Retinal pigment epithelial cell (primary cell): ENCODE measurements around the gene NBPF26.
"Not testable (repeated sequence)": the region's sequence is repeated elsewhere in the genome, so short reads cannot be mapped to it uniquely, and the experiment has no call there.

Source experiments
- DNase-seq: peaks from one replicate; pipeline ENCODE4 v3.0.0-alpha.2; 2010; ENCODE audit warnings: low read depth
- H3K4me3 ChIP-seq: 2 replicates; pipeline ENCODE4 v1.5.1; 2011; ENCODE audit warnings: mild to moderate bottlenecking, low read length, control low read depth, moderate library complexity
- CTCF ChIP-seq: conservative IDR thresholded peaks from 2 replicates; pipeline ENCODE4 v1.5.1; 2011; ENCODE audit warnings: low read depth, low read length, control low read depth, inconsistent platforms

NBPF26 gene

GRCh38 chr1:120723715-120724402 lies at the start of gene NBPF26:
Gene NBPF26, plus strand, starts transcription at chr1:120723945.
- peak; percentile 66 for DNase-seq
- peak within 1 kb of the TSS; percentile 58 for H3K4me3 ChIP-seq

- DNase-seq, H3K4me3 ChIP-seq: not testable (repeated sequence)
These were observed 43.5 kb upstream of the NBPF26 start for GRCh38 chr1:120680106-120680819.

GRCh38 chr1:120680938-120681337 lies 42.8 kb upstream of the NBPF26 start:
- H3K4me3 ChIP-seq, DNase-seq: not testable (repeated sequence)

- not testable (repeated sequence) for DNase-seq
These were observed 39.3 kb upstream of the NBPF26 start for GRCh38 chr1:120684397-120684796.

GRCh38 chr1:120685622-120686021 lies 38.1 kb upstream of the NBPF26 start:
- DNase-seq, H3K4me3 ChIP-seq: not testable (repeated sequence)

More at GRCh38 chr1:120684397-120684796, 39.3 kb upstream of the NBPF26 start:
- not testable (repeated sequence) for H3K4me3 ChIP-seq

GRCh38 chr1:120687250-120687649 lies 36.5 kb upstream of the NBPF26 start:
- not testable (repeated sequence) for DNase-seq, H3K4me3 ChIP-seq

- DNase-seq, H3K4me3 ChIP-seq: not testable (repeated sequence)
These were observed 22.8 kb upstream of the NBPF26 start for GRCh38 chr1:120700807-120701562.

- not testable (repeated sequence) for H3K4me3 ChIP-seq, DNase-seq
These were observed 409 bp upstream of the NBPF26 start for GRCh38 chr1:120723358-120723714.

- peak overlapping the region; percentile 58 for H3K4me3 ChIP-seq
- not testable (repeated sequence) for DNase-seq
These were observed 762 bp downstream of the NBPF26 start for GRCh38 chr1:120724507-120724906.

GRCh38 chr1:120728811-120729210 lies 5.1 kb downstream of the NBPF26 start:
- not testable (repeated sequence) for H3K4me3 ChIP-seq, DNase-seq

- not testable (repeated sequence) for DNase-seq, H3K4me3 ChIP-seq
These were observed 45.3 kb downstream of the NBPF26 start for GRCh38 chr1:120769090-120769489.

- DNase-seq, H3K4me3 ChIP-seq: not testable (repeated sequence)
- TF ChIP-seq CTCF: peak; percentile 13
These were observed 81.7 kb downstream of the NBPF26 start for GRCh38 chr1:120805452-120805851.

- H3K4me3 ChIP-seq, DNase-seq: not testable (repeated sequence)
These were observed 88.1 kb downstream of the NBPF26 start for GRCh38 chr1:120811822-120812221.

- H3K4me3 ChIP-seq, DNase-seq: not testable (repeated sequence)
These were observed 101.3 kb downstream of the NBPF26 start for GRCh38 chr1:120825051-120825450.

- DNase-seq, H3K4me3 ChIP-seq: not testable (repeated sequence)
These were observed 102.9 kb downstream of the NBPF26 start for GRCh38 chr1:120826623-120827022.
